Ascending aorta (tissue), 2 donors: Measurements from ENCODE around the gene NECTIN2. TPM values are rescaled to one million over a fixed set of nuclear protein-coding genes. Genes with fewer than 3 reads are reported as not detected.

Experiments
- DNase-seq, 2 donors: peaks; one replicate each; pipeline ENCODE4 v3.0.0-alpha.2; 2019; ENCODE audit warnings: low spot score in 2 of 2
- H3K27ac ChIP-seq, 2 donors: fragments of 200-600 bp; sonication (generic); one replicate each; pipeline ENCODE4 v1.5.1; 2016 to 2017; ENCODE audit warnings: mild to moderate bottlenecking in 1 of 2
- H3K27me3 ChIP-seq: fragments of 200-600 bp; sonication (generic); one replicate; pipeline ENCODE4 v1.5.1; 2017
- H3K36me3 ChIP-seq, 2 donors: fragments of 200-600 bp; sonication (generic); one replicate each; pipeline ENCODE4 v1.5.1; 2016
- H3K4me1 ChIP-seq, 2 donors: fragments of 200-600 bp; sonication (generic); one replicate each; pipeline ENCODE4 v1.5.1; 2016 to 2017; ENCODE audit warnings: mild to moderate bottlenecking in 1 of 2
- H3K4me3 ChIP-seq, 2 donors: fragments of 200-600 bp; sonication (generic); one replicate each; pipeline ENCODE4 v1.5.1; 2016 to 2017; ENCODE audit warnings: mild to moderate bottlenecking in 1 of 2
- H3K9me3 ChIP-seq, 2 donors: fragments of 200-600 bp; sonication (generic); one replicate each; pipeline ENCODE4 v1.5.1; 2016
- intact Hi-C: fragments of 100-400 bp; cut with DNase I; formaldehyde crosslinking; loops from one replicate; pipeline ENCODE4 v1.15.1; 2023
- total RNA-seq: library from RNA; depleted of rRNA; stranded (reverse); fragments of >200 nt; gene quantifications from one replicate; pipeline ENCODE4 v1.1.0, GENCODE V29; 2016
- TF ChIP-seq, protein P1 (sequence below), 3 experiments: fragments of 200-600 bp in 2 of 3; fragments of 450-650 bp in 1 of 3; sonication (generic) in 2 of 3; IDR thresholded peaks; one replicate each; pipeline ENCODE4 v1.5.1; 2016 to 2019; ENCODE audit warnings: antibody characterized with exemption in 3 of 3, mild to moderate bottlenecking in 1 of 3, moderate library complexity in 1 of 3

The NECTIN2 gene
- total RNA-seq, 1 donor from 2014 or later, result 125 TPM

DNA sequence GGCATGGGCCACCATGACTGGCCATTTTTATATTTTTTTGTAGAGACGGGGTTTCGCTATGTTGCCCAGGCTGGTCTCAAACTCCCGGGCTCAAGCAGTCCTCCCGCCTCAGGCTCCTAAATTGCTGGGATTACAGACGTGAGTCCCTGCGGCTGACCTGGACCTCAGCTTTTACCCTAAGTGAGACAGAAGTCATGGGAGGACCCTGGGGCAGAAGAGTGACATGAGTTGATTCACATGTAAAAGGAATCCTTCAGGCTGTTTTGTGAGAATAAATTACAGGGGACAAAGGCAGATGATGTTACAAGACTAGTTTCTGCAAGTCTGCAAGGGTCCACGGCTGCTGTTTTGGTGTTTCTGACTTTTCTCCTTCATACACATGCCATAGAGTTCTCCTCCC is 39.8 kb upstream of the NECTIN2 start:
- H3K4me1 ChIP-seq, result peaks cover 5 to 28% of the 10 kb centered on the region in 2 donors
- H3K27me3 ChIP-seq, result no peaks in the 10 kb centered on the region
- TF ChIP-seq, protein P1, sequence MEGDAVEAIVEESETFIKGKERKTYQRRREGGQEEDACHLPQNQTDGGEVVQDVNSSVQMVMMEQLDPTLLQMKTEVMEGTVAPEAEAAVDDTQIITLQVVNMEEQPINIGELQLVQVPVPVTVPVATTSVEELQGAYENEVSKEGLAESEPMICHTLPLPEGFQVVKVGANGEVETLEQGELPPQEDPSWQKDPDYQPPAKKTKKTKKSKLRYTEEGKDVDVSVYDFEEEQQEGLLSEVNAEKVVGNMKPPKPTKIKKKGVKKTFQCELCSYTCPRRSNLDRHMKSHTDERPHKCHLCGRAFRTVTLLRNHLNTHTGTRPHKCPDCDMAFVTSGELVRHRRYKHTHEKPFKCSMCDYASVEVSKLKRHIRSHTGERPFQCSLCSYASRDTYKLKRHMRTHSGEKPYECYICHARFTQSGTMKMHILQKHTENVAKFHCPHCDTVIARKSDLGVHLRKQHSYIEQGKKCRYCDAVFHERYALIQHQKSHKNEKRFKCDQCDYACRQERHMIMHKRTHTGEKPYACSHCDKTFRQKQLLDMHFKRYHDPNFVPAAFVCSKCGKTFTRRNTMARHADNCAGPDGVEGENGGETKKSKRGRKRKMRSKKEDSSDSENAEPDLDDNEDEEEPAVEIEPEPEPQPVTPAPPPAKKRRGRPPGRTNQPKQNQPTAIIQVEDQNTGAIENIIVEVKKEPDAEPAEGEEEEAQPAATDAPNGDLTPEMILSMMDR (IDR thresholded peaks at IDR 0.05), result no peak
- no peaks in the 10 kb centered on the region for H3K9me3 ChIP-seq
- intact Hi-C loops, result no loop called here
- no peak for DNase-seq
- H3K4me3 ChIP-seq, result no peak overlapping the region
- peaks cover 0 to 3% of the 10 kb centered on the region in 2 donors for H3K36me3 ChIP-seq
- H3K27ac ChIP-seq, result no peak overlapping the region

DNA sequence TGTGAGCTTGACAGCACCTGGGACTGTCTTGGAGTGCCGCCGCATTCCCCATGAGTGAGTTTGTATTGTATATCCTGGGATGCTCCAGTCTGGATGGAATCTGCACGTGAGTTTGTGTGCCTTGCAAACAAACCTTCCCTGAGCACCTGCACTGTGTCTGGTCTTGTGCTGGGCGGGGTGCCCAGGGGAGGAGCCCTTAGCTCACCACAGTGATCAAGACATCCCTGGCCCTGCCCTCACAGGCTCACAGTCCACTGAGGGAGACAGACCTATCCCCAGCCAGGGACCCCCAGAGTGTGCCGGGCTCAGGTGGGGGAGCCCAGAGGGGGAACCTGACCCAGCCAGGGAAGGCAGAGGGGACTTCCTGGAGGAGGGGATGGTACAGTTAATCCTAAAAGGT is 38.9 kb upstream of the NECTIN2 start:
- H3K4me3 ChIP-seq, result no peak overlapping the region
- H3K27ac ChIP-seq, result peak overlapping the region; percentile 77 to 79
- TF ChIP-seq, protein P1 (IDR thresholded peaks at IDR 0.05), result no peak
- intact Hi-C loops, result no loop called here
- peaks cover 7 to 34% of the 10 kb centered on the region in 2 donors for H3K4me1 ChIP-seq
- peaks cover 3 to 9% of the 10 kb centered on the region in 2 donors for H3K36me3 ChIP-seq
- no peaks in the 10 kb centered on the region for H3K9me3 ChIP-seq
- DNase-seq, result no peak
- H3K27me3 ChIP-seq, result no peaks in the 10 kb centered on the region

DNA sequence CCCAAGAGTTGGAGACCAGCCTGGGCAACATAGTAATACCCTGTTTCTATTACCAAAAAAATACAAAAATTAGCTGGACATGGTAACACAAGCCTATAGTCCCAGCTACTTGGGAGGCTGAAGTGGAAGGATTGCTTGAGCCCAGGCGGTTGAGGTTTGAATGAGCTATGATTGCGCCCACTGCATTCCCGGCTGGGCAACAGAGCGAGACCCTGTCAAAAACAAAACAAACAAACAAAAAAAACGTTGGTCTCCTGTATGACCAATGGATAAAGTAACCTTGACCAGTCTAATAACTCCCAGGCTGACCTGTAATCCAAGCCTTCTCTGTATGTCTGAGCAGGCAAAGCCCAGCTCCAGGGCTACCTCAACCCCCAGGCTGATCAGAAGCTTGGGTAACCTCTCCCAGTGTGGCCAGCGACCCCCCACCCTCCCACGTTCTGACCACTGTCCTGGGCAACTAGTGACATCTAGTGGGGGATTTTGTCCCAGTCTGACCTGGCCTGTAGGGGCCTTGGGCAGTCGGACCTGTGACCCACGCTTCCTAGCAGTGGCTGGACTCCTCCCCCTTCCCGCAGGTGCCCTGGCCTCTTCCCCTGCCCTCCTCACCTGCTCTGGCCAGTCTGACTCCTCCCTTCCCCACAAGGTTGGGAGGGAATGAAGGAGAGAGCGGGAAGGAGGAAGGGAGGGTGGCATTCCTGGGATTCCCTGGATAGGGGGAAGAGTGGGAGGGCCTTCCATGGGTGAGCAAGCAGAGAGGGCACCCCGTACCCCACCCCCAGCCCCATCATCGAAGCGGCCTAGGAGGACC is 38.2 kb upstream of the NECTIN2 start:
- Histone ChIP-seq H3K27me3 (no peaks in the 10 kb centered on the region), H3K36me3 (peaks cover 7 to 13% of the 10 kb centered on the region in 2 donors), H3K4me1 (peaks cover 7 to 40% of the 10 kb centered on the region in 2 donors), H3K9me3 (no peaks in the 10 kb centered on the region), H3K4me3 (peak overlapping the region in 1 of 2 donors; percentile 88), H3K27ac (peak overlapping the region; percentile 77 to 79)
- intact Hi-C loops, result loop anchor here (2.0 kb wide), 1 partner anchor 37 kb away; no protein-coding TSS in a partner anchor
- TF ChIP-seq, protein P1 (IDR thresholded peaks at IDR 0.05), result peak in 2 of 3 experiments; percentile 37 to 59
- peak in 1 of 2 donors; percentile 78 for DNase-seq

DNA sequence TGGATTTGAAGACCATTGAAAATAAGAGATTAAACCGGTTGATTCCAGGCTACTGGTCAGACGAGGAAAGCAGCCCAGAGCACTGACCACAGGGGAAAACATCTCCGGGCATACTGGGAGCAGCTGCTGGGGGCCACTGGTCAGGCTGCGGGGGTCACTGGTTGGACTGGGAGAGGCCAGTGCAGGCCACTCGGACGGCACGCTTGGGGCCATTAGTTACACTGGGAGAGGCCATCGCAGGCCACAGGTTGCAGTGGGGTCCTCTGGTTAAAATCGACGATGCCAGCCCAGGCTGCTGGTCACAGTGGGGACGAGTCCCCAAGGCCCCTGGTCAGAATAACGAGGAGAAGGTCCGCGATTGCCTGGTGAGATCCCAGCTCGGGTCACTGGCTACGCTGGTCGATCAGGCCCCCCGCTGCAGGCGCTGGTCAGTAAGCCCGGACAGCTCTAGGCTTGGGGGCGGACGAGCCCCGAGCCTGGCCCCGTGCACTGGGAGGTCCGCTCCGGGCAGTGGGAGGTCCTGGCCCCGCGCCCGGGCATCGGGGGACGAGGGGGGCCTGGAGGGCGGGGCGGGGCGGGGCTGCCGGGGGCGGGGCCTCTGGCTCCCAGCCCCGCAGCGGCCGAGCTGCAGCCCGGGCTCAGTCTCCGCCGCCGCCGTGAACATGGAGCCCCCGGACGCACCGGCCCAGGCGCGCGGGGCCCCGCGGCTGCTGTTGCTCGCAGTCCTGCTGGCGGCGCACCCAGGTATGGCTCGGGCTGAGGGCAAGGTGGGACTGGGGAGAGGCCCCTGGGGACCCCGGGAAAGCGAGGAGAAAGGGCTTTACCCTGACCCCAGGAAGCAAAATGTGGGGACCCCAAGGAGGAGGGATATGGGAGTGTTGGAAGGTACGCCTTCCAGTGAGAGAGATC is 37.4 kb upstream of the NECTIN2 start, which contains the start of gene BCAM:
BCAM (plus strand) TSS at position 641 of the 909 bp plus-strand sequence; CDS start at position 663, 22 bp downstream.
- TF ChIP-seq, protein P1 (IDR thresholded peaks at IDR 0.05), result no peak
- Histone ChIP-seq H3K4me3 (peak within 1 kb of the TSS; percentile 74 to 88), H3K9me3 (no peaks in the 10 kb centered on the region), H3K27ac (peak within 1 kb of the TSS; percentile 77 to 79), H3K36me3 (peaks cover 15 to 22% of the 10 kb centered on the region in 2 donors), H3K4me1 (peaks cover 7 to 40% of the 10 kb centered on the region in 2 donors), H3K27me3 (no peaks in the 10 kb centered on the region)
- DNase-seq, result peak in 1 of 2 donors; percentile 87
- intact Hi-C loops, result loop anchor here (1.0 to 2.0 kb wide), 2 partner anchors 13 to 36 kb away; no protein-coding TSS in a partner anchor

DNA sequence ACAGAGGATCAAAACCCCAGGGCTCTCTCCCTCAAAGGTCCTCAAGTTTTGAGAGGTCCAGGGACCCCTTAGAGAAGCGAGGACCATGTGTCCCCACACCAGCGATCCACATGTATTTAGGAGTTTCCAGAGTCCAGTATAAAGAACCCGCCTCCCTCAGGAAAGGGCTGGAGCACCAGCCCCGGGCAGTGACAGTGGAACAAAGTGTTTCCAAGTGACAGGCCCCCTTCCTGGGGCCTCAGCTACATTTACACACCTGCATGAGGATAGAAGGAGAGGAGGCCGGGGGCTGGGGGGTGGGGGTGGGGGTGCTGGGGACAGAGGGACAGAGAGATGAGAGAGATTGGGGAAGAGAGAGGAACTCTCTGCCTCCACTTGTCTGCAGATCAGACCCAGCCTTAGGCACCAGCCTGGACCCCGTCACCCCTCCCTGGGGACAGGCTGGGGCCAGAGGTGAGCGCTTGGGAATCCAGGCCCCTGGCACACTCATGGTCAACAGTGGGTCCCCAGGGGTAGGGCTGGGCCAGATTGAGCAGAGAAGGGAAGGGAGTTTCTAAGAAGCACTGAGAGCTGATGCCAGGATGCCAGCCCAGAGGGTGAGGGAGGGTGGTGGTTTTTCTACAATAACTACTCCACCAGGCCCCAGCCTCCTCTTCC is 36.4 kb upstream of the NECTIN2 start:
- peak in 1 of 2 donors; percentile 84 for DNase-seq
- peaks cover 7 to 40% of the 10 kb centered on the region in 2 donors for H3K4me1 ChIP-seq
- intact Hi-C loops, result loop anchor here (1.0 to 2.0 kb wide), 2 partner anchors 12 to 35 kb away; no protein-coding TSS in a partner anchor
- no peaks in the 10 kb centered on the region for H3K9me3 ChIP-seq
- peaks cover 24 to 32% of the 10 kb centered on the region in 2 donors for H3K36me3 ChIP-seq
- TF ChIP-seq, protein P1 (IDR thresholded peaks at IDR 0.05), result no peak
- H3K27me3 ChIP-seq, result no peaks in the 10 kb centered on the region
- peak overlapping the region; percentile 74 to 88 for H3K4me3 ChIP-seq
- H3K27ac ChIP-seq, result peak overlapping the region; percentile 77 to 79
